ENCODE results near the gene GABRG3.

The GABRG3 gene

DNA sequence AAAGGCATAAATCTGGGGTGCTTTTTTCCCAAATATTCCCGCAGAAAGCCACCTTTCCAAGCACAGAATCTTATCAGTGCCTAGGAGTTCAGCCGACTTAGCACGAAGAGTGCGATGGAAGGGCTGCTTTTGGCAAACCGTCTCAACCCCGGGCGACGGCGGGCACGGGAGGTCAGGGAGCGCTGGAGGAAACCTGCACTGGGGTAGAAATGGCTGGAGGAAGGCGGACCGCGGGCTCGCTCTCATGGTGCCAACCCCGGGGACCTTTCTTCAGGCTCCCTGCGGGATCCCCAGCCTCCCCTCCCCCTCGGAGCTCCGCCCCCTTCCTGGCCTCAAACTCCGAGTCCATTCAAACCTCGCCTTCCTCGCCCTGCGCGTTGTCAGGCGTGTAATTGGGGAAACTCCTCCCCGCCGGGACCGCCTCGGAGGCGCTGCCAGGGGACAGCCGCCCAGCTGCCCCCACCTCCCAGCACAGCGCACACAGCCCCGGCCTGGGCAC lies at the start of gene GABRG3:
TSS of gene GABRG3 (plus strand) at position 470 of the 499 bp plus-strand sequence.
- TF ChIP-seq, protein P1, sequence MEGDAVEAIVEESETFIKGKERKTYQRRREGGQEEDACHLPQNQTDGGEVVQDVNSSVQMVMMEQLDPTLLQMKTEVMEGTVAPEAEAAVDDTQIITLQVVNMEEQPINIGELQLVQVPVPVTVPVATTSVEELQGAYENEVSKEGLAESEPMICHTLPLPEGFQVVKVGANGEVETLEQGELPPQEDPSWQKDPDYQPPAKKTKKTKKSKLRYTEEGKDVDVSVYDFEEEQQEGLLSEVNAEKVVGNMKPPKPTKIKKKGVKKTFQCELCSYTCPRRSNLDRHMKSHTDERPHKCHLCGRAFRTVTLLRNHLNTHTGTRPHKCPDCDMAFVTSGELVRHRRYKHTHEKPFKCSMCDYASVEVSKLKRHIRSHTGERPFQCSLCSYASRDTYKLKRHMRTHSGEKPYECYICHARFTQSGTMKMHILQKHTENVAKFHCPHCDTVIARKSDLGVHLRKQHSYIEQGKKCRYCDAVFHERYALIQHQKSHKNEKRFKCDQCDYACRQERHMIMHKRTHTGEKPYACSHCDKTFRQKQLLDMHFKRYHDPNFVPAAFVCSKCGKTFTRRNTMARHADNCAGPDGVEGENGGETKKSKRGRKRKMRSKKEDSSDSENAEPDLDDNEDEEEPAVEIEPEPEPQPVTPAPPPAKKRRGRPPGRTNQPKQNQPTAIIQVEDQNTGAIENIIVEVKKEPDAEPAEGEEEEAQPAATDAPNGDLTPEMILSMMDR (conservative IDR thresholded peaks at IDR 0.05) = no peak
- peak within 1 kb of the TSS; percentile 56; the same call in 1 of the 2 replicates for H3K27ac ChIP-seq

DNA sequence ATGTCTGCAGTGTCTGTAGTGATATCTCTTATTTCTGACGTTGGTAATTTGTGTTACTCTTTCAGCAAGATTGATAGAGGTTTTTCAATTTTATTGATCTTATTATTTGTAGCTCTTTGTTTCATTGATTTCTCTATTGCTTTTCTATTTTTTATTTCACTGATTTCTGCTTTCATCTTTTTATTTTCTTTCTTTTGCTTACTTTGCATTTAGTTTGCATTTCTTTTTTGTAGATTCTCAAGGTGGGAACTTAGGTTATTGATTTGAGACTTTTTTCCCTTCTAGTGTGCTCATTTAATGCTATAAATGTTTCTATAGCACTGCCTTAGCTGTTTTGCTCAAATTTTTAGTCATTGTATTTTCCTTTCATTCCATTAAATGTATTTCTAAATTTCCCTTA lies 49.5 kb upstream of the GABRG3 start:
- TF ChIP-seq, protein P1 (conservative IDR thresholded peaks at IDR 0.05) = no peak
- no peak overlapping the region for H3K27ac ChIP-seq

DNA sequence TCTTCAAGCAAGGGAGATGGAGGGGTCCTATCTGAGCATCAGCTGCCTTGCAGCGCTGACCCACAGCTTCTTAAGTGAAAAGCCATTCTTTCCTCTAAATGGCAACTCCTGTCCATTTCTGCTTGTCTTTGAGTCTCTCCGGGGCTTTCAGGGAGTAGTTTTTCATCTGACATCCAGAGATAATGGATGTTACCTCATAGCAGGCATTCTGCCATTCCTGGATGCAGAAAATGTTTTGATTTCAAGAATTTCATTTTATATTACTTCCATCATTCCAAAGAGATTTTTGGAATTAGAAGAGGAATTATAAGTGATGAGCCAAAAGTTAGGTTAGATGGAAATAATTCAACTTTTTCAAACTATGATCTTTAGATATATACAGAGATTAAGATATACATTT lies 44.9 kb upstream of the GABRG3 start:
- TF ChIP-seq, protein P1 (conservative IDR thresholded peaks at IDR 0.05) = no peak
- no peak overlapping the region for H3K27ac ChIP-seq

DNA sequence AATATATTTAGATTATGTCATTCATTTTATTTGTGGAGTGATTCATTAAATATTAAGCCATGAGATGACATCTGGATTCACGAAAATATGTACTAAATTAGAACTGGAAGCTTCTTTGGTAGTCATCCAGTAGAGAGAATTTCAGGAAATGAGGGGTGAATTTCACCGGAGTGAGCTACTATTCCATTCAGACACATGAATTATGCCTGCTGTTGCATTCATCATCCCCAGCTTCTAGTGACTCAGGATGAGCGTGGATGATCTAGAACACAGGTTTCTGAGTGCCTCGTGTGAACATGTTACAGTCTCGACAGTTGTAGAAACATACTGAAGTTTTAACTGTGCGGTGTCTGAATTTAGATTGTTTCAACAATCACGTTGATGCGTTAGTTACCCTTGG lies 42.9 kb upstream of the GABRG3 start:
- TF ChIP-seq, protein P1 (conservative IDR thresholded peaks at IDR 0.05) = no peak
- no peak overlapping the region for H3K27ac ChIP-seq

DNA sequence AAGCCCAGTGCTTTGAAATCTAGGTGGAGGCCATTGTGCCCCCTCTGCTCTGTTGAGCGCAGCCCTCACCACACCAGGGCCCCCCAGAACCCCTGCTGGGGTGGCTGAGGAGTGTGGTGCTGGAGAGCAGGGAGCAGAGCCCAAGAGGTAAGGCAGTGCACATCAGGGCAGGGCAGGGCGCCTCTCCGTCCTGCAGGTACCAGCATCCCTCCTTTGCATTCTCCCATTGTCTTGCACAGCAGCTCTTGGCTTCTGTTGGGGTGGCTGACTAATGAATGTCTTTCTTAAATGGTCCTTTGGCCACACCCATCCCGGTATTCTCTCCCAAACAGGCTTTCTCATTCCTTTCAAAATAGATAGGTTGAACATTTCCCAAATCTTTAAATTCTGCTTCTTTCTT lies 41.4 kb upstream of the GABRG3 start:
- TF ChIP-seq, protein P1 (conservative IDR thresholded peaks at IDR 0.05) = no peak
- H3K27ac ChIP-seq = no peak overlapping the region

DNA sequence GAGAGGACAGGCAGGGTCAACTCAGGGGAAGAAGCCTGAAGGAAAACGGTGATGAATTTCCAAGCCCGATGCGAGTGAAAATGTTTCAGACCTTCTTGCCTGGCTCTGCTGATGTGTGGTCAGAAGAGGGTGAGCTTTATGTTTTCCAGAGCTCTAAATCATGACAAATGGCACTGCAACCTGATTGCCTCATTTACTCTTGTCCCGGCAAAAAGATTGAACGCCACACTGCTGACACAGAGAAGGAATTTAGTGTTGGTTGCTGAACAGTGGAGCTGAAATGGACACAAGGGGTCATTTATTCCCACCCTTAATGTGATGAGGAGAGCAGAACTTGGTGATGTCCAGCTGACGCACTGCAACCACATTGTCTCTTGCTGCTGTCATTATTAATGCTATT lies 36.1 kb upstream of the GABRG3 start:
- TF ChIP-seq, protein P1 (conservative IDR thresholded peaks at IDR 0.05) = no peak
- H3K27ac ChIP-seq = no peak overlapping the region

DNA sequence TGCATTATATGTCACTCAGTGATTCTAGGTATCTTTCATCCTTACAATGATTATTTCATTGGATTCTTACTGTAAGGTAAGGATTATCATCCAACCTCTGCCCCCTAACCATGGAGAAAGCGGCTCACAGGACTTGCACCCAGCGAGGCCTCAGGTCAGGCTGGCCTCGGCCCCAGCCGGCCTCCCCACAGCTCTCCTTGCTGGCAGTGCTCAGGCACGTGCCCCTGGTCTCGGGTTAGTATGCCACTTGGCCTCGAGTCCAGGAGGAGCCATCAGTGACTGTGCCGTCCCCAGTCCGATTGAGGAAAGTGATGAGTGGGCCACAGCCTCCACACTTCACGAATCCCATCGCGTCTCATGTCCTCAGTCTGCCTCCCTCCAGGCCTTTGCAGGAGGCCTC lies 35.7 kb upstream of the GABRG3 start:
- TF ChIP-seq, protein P1 (conservative IDR thresholded peaks at IDR 0.05) = no peak
- no peak overlapping the region for H3K27ac ChIP-seq
